B cell (primary cell): ENCODE data around the gene MBD3.

Source experiments
- EZH2 ChIP-seq: IDR thresholded peaks from 2 replicates; pipeline ENCODE4 v1.6.1; 2012; ENCODE audit warnings: borderline replicate concordance, low read depth, mild to moderate bottlenecking, moderate library complexity, low read length; ENCODE audit not compliant: insufficient read depth, poor library complexity, severe bottlenecking
- TF ChIP-seq, protein P1 (sequence below): fragments of 200-600 bp; IDR thresholded peaks from one replicate; pipeline ENCODE4 v1.8.0; 2022; ENCODE audit warnings: antibody characterized with exemption, mild to moderate bottlenecking

DNA sequence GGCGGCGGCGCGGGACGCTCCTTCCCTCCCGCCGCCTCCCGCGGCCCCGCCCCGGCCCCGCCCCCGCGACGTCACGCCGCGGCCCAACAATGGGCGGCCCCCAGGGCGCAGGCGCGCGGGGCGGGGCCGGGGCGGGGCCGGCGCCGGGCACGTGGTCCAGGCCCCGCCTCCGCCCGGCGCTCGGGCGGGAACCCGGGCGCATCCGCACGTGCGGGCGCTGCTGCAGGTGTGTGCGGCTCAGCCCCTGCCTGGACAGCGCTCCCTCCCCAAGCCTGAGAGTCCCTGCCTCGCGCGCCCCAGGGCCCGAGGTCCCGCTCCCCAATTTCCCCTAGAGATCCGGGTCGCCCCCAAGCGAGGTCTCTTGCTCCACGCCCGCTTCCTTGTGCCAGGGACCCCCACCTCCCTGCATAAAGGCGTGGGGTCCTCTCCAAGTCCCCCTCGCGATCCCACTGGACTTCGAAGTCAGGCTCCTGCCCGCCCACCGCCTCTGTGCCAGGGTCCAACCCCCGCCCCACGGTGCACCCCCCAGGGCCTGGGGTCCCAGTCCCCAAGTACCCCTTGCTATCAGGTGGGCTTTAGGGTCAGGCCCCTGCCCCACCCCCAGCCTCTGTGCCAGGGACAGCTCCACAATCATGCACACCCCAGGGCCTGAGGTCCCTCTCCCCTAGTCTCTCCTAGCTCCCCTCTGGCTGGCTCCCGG lies 24.2 kb downstream of the MBD3 start, which contains the start of gene MEX3D:
- TF ChIP-seq, protein P1, sequence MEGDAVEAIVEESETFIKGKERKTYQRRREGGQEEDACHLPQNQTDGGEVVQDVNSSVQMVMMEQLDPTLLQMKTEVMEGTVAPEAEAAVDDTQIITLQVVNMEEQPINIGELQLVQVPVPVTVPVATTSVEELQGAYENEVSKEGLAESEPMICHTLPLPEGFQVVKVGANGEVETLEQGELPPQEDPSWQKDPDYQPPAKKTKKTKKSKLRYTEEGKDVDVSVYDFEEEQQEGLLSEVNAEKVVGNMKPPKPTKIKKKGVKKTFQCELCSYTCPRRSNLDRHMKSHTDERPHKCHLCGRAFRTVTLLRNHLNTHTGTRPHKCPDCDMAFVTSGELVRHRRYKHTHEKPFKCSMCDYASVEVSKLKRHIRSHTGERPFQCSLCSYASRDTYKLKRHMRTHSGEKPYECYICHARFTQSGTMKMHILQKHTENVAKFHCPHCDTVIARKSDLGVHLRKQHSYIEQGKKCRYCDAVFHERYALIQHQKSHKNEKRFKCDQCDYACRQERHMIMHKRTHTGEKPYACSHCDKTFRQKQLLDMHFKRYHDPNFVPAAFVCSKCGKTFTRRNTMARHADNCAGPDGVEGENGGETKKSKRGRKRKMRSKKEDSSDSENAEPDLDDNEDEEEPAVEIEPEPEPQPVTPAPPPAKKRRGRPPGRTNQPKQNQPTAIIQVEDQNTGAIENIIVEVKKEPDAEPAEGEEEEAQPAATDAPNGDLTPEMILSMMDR = no peak
- TF ChIP-seq EZH2 = no peak
